ENCODE results near the gene EMX1.

Gene EMX1

GRCh38 chr2:72916743-72917137 is 579 bp upstream of the EMX1 start:
- no peaks in the 10 kb centered on the region for H3F3A ChIP-seq (ENCODE audit: low read depth)
- H3K27me3 ChIP-seq (ENCODE audit: insufficient read depth, low read length, poor library complexity, severe bottlenecking), result no peaks in the 10 kb centered on the region
- no peak overlapping the region for H2AFZ ChIP-seq (ENCODE audit: low read length)

DNA sequence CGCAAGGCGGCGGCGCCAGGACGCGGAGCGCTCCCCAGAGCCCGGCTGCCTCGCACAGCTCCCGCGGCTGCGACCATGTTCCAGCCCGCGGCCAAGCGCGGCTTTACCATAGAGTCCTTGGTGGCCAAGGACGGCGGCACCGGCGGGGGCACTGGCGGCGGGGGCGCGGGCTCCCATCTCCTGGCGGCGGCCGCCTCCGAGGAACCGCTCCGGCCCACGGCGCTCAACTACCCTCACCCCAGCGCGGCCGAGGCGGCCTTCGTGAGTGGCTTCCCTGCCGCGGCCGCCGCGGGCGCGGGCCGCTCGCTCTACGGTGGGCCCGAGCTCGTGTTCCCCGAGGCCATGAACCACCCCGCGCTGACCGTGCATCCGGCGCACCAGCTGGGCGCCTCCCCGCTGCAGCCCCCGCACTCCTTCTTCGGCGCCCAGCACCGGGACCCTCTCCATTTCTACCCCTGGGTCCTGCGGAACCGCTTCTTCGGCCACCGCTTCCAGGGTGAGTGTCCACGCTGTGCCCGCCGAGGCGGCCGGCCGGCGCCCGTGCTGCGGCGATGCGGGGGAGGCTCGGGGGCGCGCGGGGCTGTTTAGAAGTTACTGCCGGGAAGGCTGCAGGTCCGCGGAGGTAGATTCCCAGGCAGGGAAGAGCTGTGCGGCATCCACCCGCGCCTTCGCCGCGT is 696 bp downstream of the EMX1 start:
- Histone ChIP-seq H3K79me2 (ENCODE audit: insufficient read depth, low read length) (no peaks in the 10 kb centered on the region), H3F3A (ENCODE audit: low read depth) (no peaks in the 10 kb centered on the region), H3K9me3 (ENCODE audit: insufficient read depth, low read depth, low read length) (no peaks in the 10 kb centered on the region), H3K27me3 (ENCODE audit: insufficient read depth, low read length, poor library complexity, severe bottlenecking) (no peaks in the 10 kb centered on the region), H3K4me1 (ENCODE audit: insufficient read depth, low read length, poor library complexity, severe bottlenecking) (no peaks in the 10 kb centered on the region), H3K9me2 (replicated peaks; ENCODE audit: low read depth, low read length) (no peaks in the 10 kb centered on the region), H3K4me2 (ENCODE audit: low read depth, low read length, poor library complexity, severe bottlenecking) (no peak overlapping the region), H3K36me3 (ENCODE audit: insufficient read depth, low read length) (no peaks in the 10 kb centered on the region), H3K4me3 (ENCODE audit: low read length, poor library complexity, severe bottlenecking) (no peak overlapping the region), H4K20me1 (ENCODE audit: insufficient read depth, low read length, poor library complexity, severe bottlenecking) (no peaks in the 10 kb centered on the region), H2AFZ (ENCODE audit: low read length) (no peak overlapping the region), H3K9ac (ENCODE audit: low read depth, low read length, poor library complexity, severe bottlenecking) (no peak overlapping the region)
- TF ChIP-seq, protein P1, sequence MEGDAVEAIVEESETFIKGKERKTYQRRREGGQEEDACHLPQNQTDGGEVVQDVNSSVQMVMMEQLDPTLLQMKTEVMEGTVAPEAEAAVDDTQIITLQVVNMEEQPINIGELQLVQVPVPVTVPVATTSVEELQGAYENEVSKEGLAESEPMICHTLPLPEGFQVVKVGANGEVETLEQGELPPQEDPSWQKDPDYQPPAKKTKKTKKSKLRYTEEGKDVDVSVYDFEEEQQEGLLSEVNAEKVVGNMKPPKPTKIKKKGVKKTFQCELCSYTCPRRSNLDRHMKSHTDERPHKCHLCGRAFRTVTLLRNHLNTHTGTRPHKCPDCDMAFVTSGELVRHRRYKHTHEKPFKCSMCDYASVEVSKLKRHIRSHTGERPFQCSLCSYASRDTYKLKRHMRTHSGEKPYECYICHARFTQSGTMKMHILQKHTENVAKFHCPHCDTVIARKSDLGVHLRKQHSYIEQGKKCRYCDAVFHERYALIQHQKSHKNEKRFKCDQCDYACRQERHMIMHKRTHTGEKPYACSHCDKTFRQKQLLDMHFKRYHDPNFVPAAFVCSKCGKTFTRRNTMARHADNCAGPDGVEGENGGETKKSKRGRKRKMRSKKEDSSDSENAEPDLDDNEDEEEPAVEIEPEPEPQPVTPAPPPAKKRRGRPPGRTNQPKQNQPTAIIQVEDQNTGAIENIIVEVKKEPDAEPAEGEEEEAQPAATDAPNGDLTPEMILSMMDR (conservative IDR thresholded peaks at IDR 0.05; ENCODE audit: low read length), result no peak
- no peak for TF ChIP-seq EZH2phosphoT487 (IDR thresholded peaks at IDR 0.05; ENCODE audit: borderline replicate concordance)

More at GRCh38 chr2:72916743-72917137, 579 bp upstream of the EMX1 start:
- H3K9ac ChIP-seq (ENCODE audit: low read depth, low read length, poor library complexity, severe bottlenecking), result no peak overlapping the region
- no peak overlapping the region for H3K4me3 ChIP-seq (ENCODE audit: low read length, poor library complexity, severe bottlenecking)
- no peaks in the 10 kb centered on the region for H3K9me3 ChIP-seq (ENCODE audit: insufficient read depth, low read depth, low read length)
- H3K79me2 ChIP-seq (ENCODE audit: insufficient read depth, low read length), result no peaks in the 10 kb centered on the region
- no peaks in the 10 kb centered on the region for H3K9me2 ChIP-seq (replicated peaks; ENCODE audit: low read depth, low read length)
- no peak overlapping the region for H3K4me2 ChIP-seq (ENCODE audit: low read depth, low read length, poor library complexity, severe bottlenecking)
- no peaks in the 10 kb centered on the region for H3K36me3 ChIP-seq (ENCODE audit: insufficient read depth, low read length)
- no peaks in the 10 kb centered on the region for H3K4me1 ChIP-seq (ENCODE audit: insufficient read depth, low read length, poor library complexity, severe bottlenecking)
- TF ChIP-seq EZH2phosphoT487 (IDR thresholded peaks at IDR 0.05; ENCODE audit: borderline replicate concordance), result no peak
- TF ChIP-seq, protein P1 (conservative IDR thresholded peaks at IDR 0.05; ENCODE audit: low read length), result no peak
- no peaks in the 10 kb centered on the region for H4K20me1 ChIP-seq (ENCODE audit: insufficient read depth, low read length, poor library complexity, severe bottlenecking)

GRCh38 chr2:72919414-72920317 is 2.3 kb downstream of the EMX1 start:
- Histone ChIP-seq H2AFZ (ENCODE audit: low read length) (no peak overlapping the region), H3K27me3 (ENCODE audit: insufficient read depth, low read length, poor library complexity, severe bottlenecking) (no peaks in the 10 kb centered on the region), H3K4me1 (ENCODE audit: insufficient read depth, low read length, poor library complexity, severe bottlenecking) (no peaks in the 10 kb centered on the region), H4K20me1 (ENCODE audit: insufficient read depth, low read length, poor library complexity, severe bottlenecking) (no peaks in the 10 kb centered on the region), H3K4me3 (ENCODE audit: low read length, poor library complexity, severe bottlenecking) (no peak overlapping the region), H3K4me2 (ENCODE audit: low read depth, low read length, poor library complexity, severe bottlenecking) (no peak overlapping the region), H3K9me3 (ENCODE audit: insufficient read depth, low read depth, low read length) (no peaks in the 10 kb centered on the region), H3K9ac (ENCODE audit: low read depth, low read length, poor library complexity, severe bottlenecking) (no peak overlapping the region), H3K79me2 (ENCODE audit: insufficient read depth, low read length) (no peaks in the 10 kb centered on the region), H3K36me3 (ENCODE audit: insufficient read depth, low read length) (no peaks in the 10 kb centered on the region), H3K9me2 (replicated peaks; ENCODE audit: low read depth, low read length) (no peaks in the 10 kb centered on the region), H3F3A (ENCODE audit: low read depth) (no peaks in the 10 kb centered on the region)
- TF ChIP-seq, protein P1 (conservative IDR thresholded peaks at IDR 0.05; ENCODE audit: low read length), result no peak
- no peak for TF ChIP-seq EZH2phosphoT487 (IDR thresholded peaks at IDR 0.05; ENCODE audit: borderline replicate concordance)
